WTC11 (cell line): ENCODE data around the gene CRADD.

Experiments used
- ATF2 ChIP-seq: sonication (generic); formaldehyde crosslinking; IDR thresholded peaks from 2 replicates; pipeline ENCODE4 v1.8.1; 2022; ENCODE audit warnings: low read depth, missing genetic modification reagents, borderline replicate concordance
- CREB1 ChIP-seq: sonication (generic); formaldehyde crosslinking; IDR thresholded peaks from 2 replicates; pipeline ENCODE4 v1.8.0; 2023; ENCODE audit warnings: mild to moderate bottlenecking, missing genetic modification reagents
- CTCF ChIP-seq: fragments of 200-600 bp; IDR thresholded peaks from 2 replicates; pipeline ENCODE4 v1.8.0; 2022; ENCODE audit warnings: antibody characterized with exemption
- E2F1 ChIP-seq: sonication (generic); formaldehyde crosslinking; IDR thresholded peaks from 2 replicates; pipeline ENCODE4 v1.8.0; 2022; ENCODE audit warnings: mild to moderate bottlenecking, missing genetic modification reagents
- E2F4 ChIP-seq: sonication (generic); formaldehyde crosslinking; IDR thresholded peaks from 2 replicates; pipeline ENCODE4 v1.8.1; 2022; ENCODE audit warnings: low read depth, mild to moderate bottlenecking, moderate library complexity, missing genetic modification reagents, borderline replicate concordance
- ELF4 ChIP-seq: sonication (generic); formaldehyde crosslinking; IDR thresholded peaks from 2 replicates; pipeline ENCODE4 v1.8.1; 2022; ENCODE audit warnings: low read depth, mild to moderate bottlenecking, moderate library complexity, missing genetic modification reagents
- JAZF1 ChIP-seq: fragments of 250-450 bp; sonication (Bioruptor Pico); IDR thresholded peaks from 2 replicates; pipeline ENCODE4 v1.9.0; 2021; ENCODE audit warnings: moderate library complexity, mild to moderate bottlenecking, inconsistent platforms
- JUN ChIP-seq: sonication (generic); formaldehyde crosslinking; IDR thresholded peaks from 2 replicates; pipeline ENCODE4 v1.8.0; 2023; ENCODE audit warnings: mild to moderate bottlenecking, missing genetic modification reagents
- MAX ChIP-seq: sonication (generic); formaldehyde crosslinking; IDR thresholded peaks from 2 replicates; pipeline ENCODE4 v1.8.0; 2022; ENCODE audit warnings: mild to moderate bottlenecking, missing genetic modification reagents
- NR2C2 ChIP-seq: sonication (generic); formaldehyde crosslinking; IDR thresholded peaks from 2 replicates; pipeline ENCODE4 v1.8.0; 2022; ENCODE audit warnings: mild to moderate bottlenecking, missing genetic modification reagents
- PRDM15 ChIP-seq: sonication (generic); formaldehyde crosslinking; IDR thresholded peaks from 2 replicates; pipeline ENCODE4 v1.8.0; 2022; ENCODE audit warnings: missing genetic modification reagents
- SP1 ChIP-seq: sonication (generic); formaldehyde crosslinking; conservative IDR thresholded peaks from 2 replicates; pipeline ENCODE4 v1.8.1; 2022; ENCODE audit warnings: missing genetic modification reagents
- ZBTB21 ChIP-seq: sonication (generic); formaldehyde crosslinking; IDR thresholded peaks from 2 replicates; pipeline ENCODE4 v1.8.1; 2023; ENCODE audit warnings: mild to moderate bottlenecking, missing genetic modification reagents, borderline replicate concordance
- ZNF281 ChIP-seq: sonication (generic); formaldehyde crosslinking; IDR thresholded peaks from 2 replicates; pipeline ENCODE4 v1.8.0; 2023; ENCODE audit warnings: mild to moderate bottlenecking, missing genetic modification reagents

GRCh38 chr12:93704122-93704521 lies 26.9 kb downstream of the CRADD start:
- no peak for TF ChIP-seq JAZF1
- TF ChIP-seq CTCF = no peak
- TF ChIP-seq CREB1 (CRISPR knock-in tag) = no peak
- TF ChIP-seq ATF2 (CRISPR knock-in tag) = no peak
- TF ChIP-seq ELF4 (CRISPR knock-in tag) = no peak
- no peak for TF ChIP-seq E2F4 (CRISPR knock-in tag)
- TF ChIP-seq JUN (CRISPR knock-in tag) = no peak
- TF ChIP-seq SP1 (CRISPR knock-in tag) = no peak
- TF ChIP-seq MAX (CRISPR knock-in tag) = no peak
- no peak for TF ChIP-seq E2F1
- no peak for TF ChIP-seq NR2C2 (CRISPR knock-in tag)
- no peak for TF ChIP-seq PRDM15 (CRISPR knock-in tag)
- no peak for TF ChIP-seq ZBTB21 (CRISPR knock-in tag)
- no peak for TF ChIP-seq ZNF281 (CRISPR knock-in tag)
